ENCODE measurements around the gene CTAGE6. TPM values are rescaled to one million over a fixed set of nuclear protein-coding genes. Genes with fewer than 3 reads are reported as not detected.
"Not testable (repeated sequence)": the region's sequence is repeated elsewhere in the genome, so short reads cannot be mapped to it uniquely, and the experiment has no call there.

Gene CTAGE6
- total and polyA plus RNA-seq, 9 of the 15 experiments (the other 6 are each of a cell fraction or from before 2014, with no cell fraction given), result 0.04 to 0.21 (median 0.11) TPM; not detected in 5

DNA sequence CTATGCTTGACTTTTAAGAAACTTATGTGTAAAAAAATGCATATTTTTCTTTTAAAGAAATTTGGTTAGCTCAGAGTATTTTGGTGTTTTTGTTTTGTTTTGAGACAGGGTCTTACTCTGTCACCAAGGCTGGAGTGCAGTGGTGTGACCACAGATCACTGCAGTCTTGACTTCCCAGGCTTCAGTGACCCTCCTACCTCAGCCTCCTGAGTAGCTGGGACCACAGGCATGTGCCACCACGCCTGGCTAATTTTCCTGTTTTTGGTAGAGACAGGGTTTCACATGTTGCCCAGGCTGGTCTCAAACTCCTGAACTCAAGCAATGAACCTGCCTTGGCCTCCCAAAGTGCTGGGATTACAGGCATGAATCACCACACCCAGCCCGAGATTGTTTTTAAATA lies 10.0 kb upstream of the CTAGE6 start:
- ATAC-seq; H3K4me2 ChIP-seq (ENCODE audit: insufficient read depth, low read length); BruUV-seq (replicated peaks); H3K79me2 ChIP-seq (ENCODE audit: control insufficient read depth, insufficient read depth, low read length); POLR2A ChIA-PET; CTCF ChIA-PET (ENCODE audit: low intra/inter-chr PET ratio); H2AFZ ChIP-seq (ENCODE audit: low read depth, low read length); H3K9ac ChIP-seq (ENCODE audit: insufficient read depth in 1 of 2, low read depth in 2 of 2, low read length in 2 of 2); H3K27ac ChIP-seq (ENCODE audit: extremely low read depth, low read depth, low read length); H3K9me1 ChIP-seq (ENCODE audit: control insufficient read depth, insufficient read depth, low read length); FAIRE-seq; H3K27me3 ChIP-seq (ENCODE audit: control insufficient read depth in 2 of 2, insufficient read depth in 2 of 2, low read length in 2 of 2); intact Hi-C loops (cut with micrococcal nuclease); H3K36me3 ChIP-seq (ENCODE audit: control insufficient read depth, insufficient read depth, low read length); DNase-seq (ENCODE audit: extremely low read depth in 1 of 4, low spot score in 3 of 4); H3K4me1 ChIP-seq (replicated peaks in 1 of 2; ENCODE audit: control insufficient read depth in 2 of 2, insufficient read depth in 2 of 2, low read length in 2 of 2); H4K20me1 ChIP-seq (replicated peaks; ENCODE audit: control insufficient read depth, insufficient read depth, low read length); H3K9me3 ChIP-seq (replicated peaks; ENCODE audit: control insufficient read depth, insufficient read depth, low read depth, low read length); H3K4me3 ChIP-seq: not testable (repeated sequence)
- 2% methylated on average over 2 of the region's 2 CpGs for WGBS (ENCODE audit: insufficient coverage, low coverage, missing lambda C conversion rate)
- in situ Hi-C loops (cut with MboI), result loop anchor here (5.0 kb wide), 1 partner anchor 205 kb away; no protein-coding TSS in a partner anchor

DNA sequence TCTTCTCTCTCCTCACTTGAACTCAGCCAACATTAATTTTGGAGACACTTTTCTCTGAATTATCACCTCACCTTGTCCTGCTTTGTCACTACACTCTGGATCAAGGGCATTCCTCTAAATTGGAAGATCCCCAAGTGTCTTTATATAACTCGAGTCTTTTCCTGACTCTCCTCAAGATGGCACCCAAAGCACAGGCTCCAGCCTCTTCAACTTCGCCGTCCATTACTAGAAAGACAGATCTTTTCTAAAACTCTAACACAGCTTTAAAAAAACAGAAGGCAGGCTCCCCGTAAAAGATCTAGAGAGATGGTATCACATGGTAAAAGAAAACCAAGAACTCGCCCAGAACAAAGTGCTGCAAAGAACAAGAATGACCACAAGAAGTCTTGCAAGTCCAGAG lies 8.2 kb upstream of the CTAGE6 start:
- peak; percentile 60 for FAIRE-seq
- H3K4me3 ChIP-seq; H4K20me1 ChIP-seq (replicated peaks; ENCODE audit: control insufficient read depth, insufficient read depth, low read length); H2AFZ ChIP-seq (ENCODE audit: low read depth, low read length); BruUV-seq (replicated peaks); H3K79me2 ChIP-seq (ENCODE audit: control insufficient read depth, insufficient read depth, low read length); H3K4me1 ChIP-seq (replicated peaks in 1 of 2; ENCODE audit: control insufficient read depth in 2 of 2, insufficient read depth in 2 of 2, low read length in 2 of 2); intact Hi-C loops (cut with micrococcal nuclease); POLR2A ChIA-PET; H3K9me1 ChIP-seq (ENCODE audit: control insufficient read depth, insufficient read depth, low read length); H3K27ac ChIP-seq (ENCODE audit: extremely low read depth, low read depth, low read length); H3K4me2 ChIP-seq (ENCODE audit: insufficient read depth, low read length); H3K9me3 ChIP-seq (replicated peaks; ENCODE audit: control insufficient read depth, insufficient read depth, low read depth, low read length); DNase-seq (ENCODE audit: extremely low read depth in 1 of 4, low spot score in 3 of 4); H3K9ac ChIP-seq (ENCODE audit: insufficient read depth in 1 of 2, low read depth in 2 of 2, low read length in 2 of 2); CTCF ChIA-PET (ENCODE audit: low intra/inter-chr PET ratio); H3K27me3 ChIP-seq (ENCODE audit: control insufficient read depth in 2 of 2, insufficient read depth in 2 of 2, low read length in 2 of 2); H3K36me3 ChIP-seq (ENCODE audit: control insufficient read depth, insufficient read depth, low read length): not testable (repeated sequence)
- WGBS (ENCODE audit: insufficient coverage, low coverage, missing lambda C conversion rate), result no CpG with 5 or more reads among the region's 5 CpGs
- peak; percentile 93 for ATAC-seq
- in situ Hi-C loops (cut with MboI), result loop anchor here (5.0 kb wide), 1 partner anchor 203 kb away; no protein-coding TSS in a partner anchor

DNA sequence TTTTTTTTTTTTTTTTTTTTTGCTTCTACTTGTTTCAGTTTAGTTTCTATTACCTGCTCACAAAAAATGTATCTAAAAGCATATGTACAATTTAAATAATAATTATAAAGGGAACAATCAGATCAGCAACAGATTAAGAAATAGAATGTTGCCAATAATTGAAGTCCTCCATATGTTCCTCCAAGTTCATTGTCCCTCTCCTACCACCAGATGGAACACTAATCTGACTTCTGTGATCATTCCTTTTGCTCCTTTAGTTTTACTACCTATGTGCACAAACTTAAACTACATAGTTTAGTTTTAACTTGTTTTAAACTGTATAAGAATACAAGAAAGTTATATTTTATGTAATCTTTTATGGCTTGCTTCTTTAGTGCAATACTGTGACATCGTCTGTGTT lies 5.6 kb upstream of the CTAGE6 start:
- FAIRE-seq; H2AFZ ChIP-seq (ENCODE audit: low read depth, low read length); H3K4me3 ChIP-seq; BruUV-seq (replicated peaks); DNase-seq (ENCODE audit: extremely low read depth in 1 of 4, low spot score in 3 of 4); H4K20me1 ChIP-seq (replicated peaks; ENCODE audit: control insufficient read depth, insufficient read depth, low read length); H3K9me3 ChIP-seq (replicated peaks; ENCODE audit: control insufficient read depth, insufficient read depth, low read depth, low read length); H3K79me2 ChIP-seq (ENCODE audit: control insufficient read depth, insufficient read depth, low read length); H3K36me3 ChIP-seq (ENCODE audit: control insufficient read depth, insufficient read depth, low read length); H3K27me3 ChIP-seq (ENCODE audit: control insufficient read depth in 2 of 2, insufficient read depth in 2 of 2, low read length in 2 of 2); H3K9ac ChIP-seq (ENCODE audit: insufficient read depth in 1 of 2, low read depth in 2 of 2, low read length in 2 of 2); H3K4me2 ChIP-seq (ENCODE audit: insufficient read depth, low read length); H3K4me1 ChIP-seq (replicated peaks in 1 of 2; ENCODE audit: control insufficient read depth in 2 of 2, insufficient read depth in 2 of 2, low read length in 2 of 2); POLR2A ChIA-PET; H3K9me1 ChIP-seq (ENCODE audit: control insufficient read depth, insufficient read depth, low read length); CTCF ChIA-PET (ENCODE audit: low intra/inter-chr PET ratio); intact Hi-C loops (cut with micrococcal nuclease); H3K27ac ChIP-seq (ENCODE audit: extremely low read depth, low read depth, low read length); in situ Hi-C loops (cut with MboI): not testable (repeated sequence)
- ATAC-seq, result peak; percentile 49; the same call in 2 of the 3 replicates
- no CpG with 5 or more reads among the region's 1 CpG for WGBS (ENCODE audit: insufficient coverage, low coverage, missing lambda C conversion rate)

DNA sequence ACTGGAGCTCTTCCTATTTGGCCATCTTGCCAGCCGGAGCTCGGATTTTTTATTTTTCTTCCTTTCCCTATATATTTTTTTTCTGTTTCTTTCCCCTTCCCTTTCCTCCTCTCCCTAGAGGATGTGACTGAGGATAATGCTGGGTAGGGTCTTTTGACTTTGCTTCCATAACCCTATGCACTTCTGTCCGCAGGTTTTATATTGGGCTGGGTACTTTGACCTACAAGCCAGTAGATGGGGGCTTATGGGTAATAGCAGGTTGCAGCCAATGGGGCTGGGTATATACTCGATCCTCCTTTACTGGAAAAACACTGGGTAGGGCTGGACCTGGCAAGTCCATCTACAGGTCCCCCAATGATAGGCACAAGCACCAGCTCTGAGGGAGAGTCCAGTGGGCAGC lies 12.2 kb downstream of the CTAGE6 start:
- H3K27ac ChIP-seq (ENCODE audit: extremely low read depth, low read depth, low read length); H3K79me2 ChIP-seq (ENCODE audit: control insufficient read depth, insufficient read depth, low read length); FAIRE-seq; H2AFZ ChIP-seq (ENCODE audit: low read depth, low read length); H3K4me2 ChIP-seq (ENCODE audit: insufficient read depth, low read length); intact Hi-C loops (cut with micrococcal nuclease); in situ Hi-C loops (cut with MboI); BruUV-seq (replicated peaks); H3K9me1 ChIP-seq (ENCODE audit: control insufficient read depth, insufficient read depth, low read length); H3K27me3 ChIP-seq (ENCODE audit: control insufficient read depth in 2 of 2, insufficient read depth in 2 of 2, low read length in 2 of 2); H3K36me3 ChIP-seq (ENCODE audit: control insufficient read depth, insufficient read depth, low read length); H3K4me1 ChIP-seq (replicated peaks in 1 of 2; ENCODE audit: control insufficient read depth in 2 of 2, insufficient read depth in 2 of 2, low read length in 2 of 2); DNase-seq (ENCODE audit: extremely low read depth in 1 of 4, low spot score in 3 of 4); H3K9me3 ChIP-seq (replicated peaks; ENCODE audit: control insufficient read depth, insufficient read depth, low read depth, low read length); CTCF ChIA-PET (ENCODE audit: low intra/inter-chr PET ratio); H4K20me1 ChIP-seq (replicated peaks; ENCODE audit: control insufficient read depth, insufficient read depth, low read length); POLR2A ChIA-PET; H3K4me3 ChIP-seq; H3K9ac ChIP-seq (ENCODE audit: insufficient read depth in 1 of 2, low read depth in 2 of 2, low read length in 2 of 2): not testable (repeated sequence)
- WGBS (ENCODE audit: insufficient coverage, low coverage, missing lambda C conversion rate), result 0% methylated on average over 1 of the region's 4 CpGs
- ATAC-seq, result peak; percentile 58

Measured in K562 (cell line).